Heart right ventricle (tissue), 16 donors: ENCODE measurements around the gene NUDCD2. TPM values are rescaled to one million over a fixed set of nuclear protein-coding genes. Genes with fewer than 3 reads are reported as not detected.
"Not testable (repeated sequence)": the region's sequence is repeated elsewhere in the genome, so short reads cannot be mapped to it uniquely, and the experiment has no call there.

ENCODE experiments used
- ATAC-seq, 8 donors: fragments of 200-7000 bp; cut with Tn5 transposase; one replicate each; pipeline ENCODE4 v1.9.1; 2020; ENCODE audit warnings: mild to moderate bottlenecking in 8 of 8, moderate library complexity in 8 of 8, moderate number of reproducible peaks in 1 of 8
- DNase-seq, 2 donors: peaks; one replicate each; pipeline ENCODE4 v3.0.0-alpha.2; 2020
- H3K27ac ChIP-seq, 10 donors: fragments of 200-600 bp; sonication (generic) in 2 of 10; one replicate each; pipeline versions ENCODE4 v1.5.0 to v1.8.0; 2020 to 2022; ENCODE audit warnings: mild to moderate bottlenecking in 3 of 10
- H3K27me3 ChIP-seq, 7 donors: fragments of 200-600 bp; one replicate each; pipeline ENCODE4 v1.8.0; 2021 to 2022; ENCODE audit warnings: mild to moderate bottlenecking in 2 of 7
- H3K36me3 ChIP-seq, 9 donors: fragments of 200-600 bp; sonication (generic) in 1 of 9; one replicate each; pipeline versions ENCODE4 v1.5.0 to v1.8.0; 2020 to 2022; ENCODE audit warnings: mild to moderate bottlenecking in 2 of 9
- H3K4me1 ChIP-seq, 9 donors: fragments of 200-600 bp; sonication (generic) in 1 of 9; one replicate each; pipeline versions ENCODE4 v1.5.0 to v1.8.0; 2020 to 2022; ENCODE audit warnings: mild to moderate bottlenecking in 4 of 9
- H3K4me3 ChIP-seq, 10 donors: fragments of 200-600 bp; sonication (generic) in 2 of 10; one replicate each; pipeline versions ENCODE4 v1.5.0 to v1.8.0; 2020 to 2022; ENCODE audit warnings: mild to moderate bottlenecking in 7 of 10, moderate library complexity in 2 of 10
- H3K9me3 ChIP-seq, 11 donors: fragments of 200-600 bp in 10 of 11; sonication (generic) in 2 of 11; one replicate each; pipeline versions ENCODE4 v1.5.0 to v1.8.0; 2013 to 2022; ENCODE audit warnings: mild to moderate bottlenecking in 2 of 11, control low read depth in 1 of 11, moderate library complexity in 1 of 11
- WGBS, 2 donors: extraction: QIAGEN DNeasy Blood & Tissue Kit; methylation state at CpG; one replicate each; pipeline ENCODE4 v1.1.7; 2013; ENCODE audit warnings: inconsistent platforms in 1 of 2; 5-methylcytosine and 5-hydroxymethylcytosine counted together
- intact Hi-C, 10 donors: fragments of 100-400 bp; cut with DNase I; formaldehyde crosslinking; loops; one replicate each; pipeline versions ENCODE4 v1.11.1 to v1.14.2; 2022
- polyA plus RNA-seq, 2 donors: library from polyadenylated mRNA; stranded (reverse); fragments of 200-250 nt; gene quantifications; one replicate each; pipeline ENCODE4 v1.2.3, GENCODE V29; 2013
- total RNA-seq, 10 donors: library from RNA; stranded (reverse); fragmentation: NEBNext Ultra II Directional in 3 of 10; extraction: Animal tissue kit (Norgen Biotek cat#: 25700) in 3 of 10; gene quantifications; one replicate each; pipeline versions ENCODE4 v1.2.1 to v1.2.4, GENCODE V29; 2021 to 2023
- TF ChIP-seq, protein P1 (sequence below), 9 donors: fragments of 200-600 bp; sonication (generic) in 2 of 9; IDR thresholded peaks; one replicate each; pipeline versions ENCODE4 v1.5.0 to v1.8.0; 2021 to 2022; ENCODE audit warnings: antibody characterized with exemption in 9 of 9, mild to moderate bottlenecking in 5 of 9, moderate library complexity in 1 of 9
- donor health status: Arrhythmogenic right ventricular cardiomyopathy.
- donor health status: ischemic (EF 13 %, LVEDD 7.1; RV severe dilation, severe dysfunction).
- donor health status: healthy with polysubstance abuse.
- donor health status: DM: no; HTN: yes; CAD: no.
- donor health status: DM: no; HTN: no; CAD: no.
- donor health status: ischemic (EF 25% LVEDD 6.9; RV normal size, moderate dysfunction).
- donor health status: ischemic (EF 25% LVEDD 5.7; RV mildly dilated, moderate dysfunction).
- donor health status: healthy.
- donor health status: DM: yes; HTN: yes; CAD: no.
- donor health status: Ischemic cardiomyopathy.
- donor health status: ischemic (EF 35%, LVEDD 5.7; RV mildly dilated, moderate dysfunction).
- donor health status: nonischemic (EF 11% LVEDD 7.7; RV severe dilation, severe dysfunction).
- donor health status: DM: yes; HTN: yes; CAD: no.
- donor health status: PGD.
- donor health status: ischemic (EF 29% LVEDD 5.4; RV normal size, mild dysfunction).
- donor health status: nonischemic (EF 23%, LVEDD 6.1; RV moderate dilation, normal function).

The NUDCD2 gene
- total and polyA plus RNA-seq, 12 donors = 4.0 to 17.1 (median 12.1) TPM

DNA sequence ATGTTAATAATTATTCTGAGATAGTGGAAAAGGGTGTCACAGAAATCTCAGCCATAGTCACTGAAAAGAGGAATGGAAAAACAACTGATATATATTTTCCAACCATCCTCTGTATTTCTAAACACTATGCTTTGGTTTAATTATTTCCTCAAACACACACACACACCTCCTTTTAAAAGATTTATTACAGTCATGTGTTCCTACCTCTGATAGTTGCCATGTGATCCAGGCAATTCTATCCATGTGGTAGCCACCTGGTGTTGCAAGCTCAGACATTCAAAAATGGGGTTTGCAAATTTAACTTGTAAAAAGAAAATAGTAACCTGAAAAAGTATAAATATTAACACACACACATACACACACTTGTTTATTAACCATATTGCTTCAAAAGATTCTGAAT lies 62.5 kb downstream of the NUDCD2 start:
- no peak for DNase-seq
- TF ChIP-seq, protein P1, sequence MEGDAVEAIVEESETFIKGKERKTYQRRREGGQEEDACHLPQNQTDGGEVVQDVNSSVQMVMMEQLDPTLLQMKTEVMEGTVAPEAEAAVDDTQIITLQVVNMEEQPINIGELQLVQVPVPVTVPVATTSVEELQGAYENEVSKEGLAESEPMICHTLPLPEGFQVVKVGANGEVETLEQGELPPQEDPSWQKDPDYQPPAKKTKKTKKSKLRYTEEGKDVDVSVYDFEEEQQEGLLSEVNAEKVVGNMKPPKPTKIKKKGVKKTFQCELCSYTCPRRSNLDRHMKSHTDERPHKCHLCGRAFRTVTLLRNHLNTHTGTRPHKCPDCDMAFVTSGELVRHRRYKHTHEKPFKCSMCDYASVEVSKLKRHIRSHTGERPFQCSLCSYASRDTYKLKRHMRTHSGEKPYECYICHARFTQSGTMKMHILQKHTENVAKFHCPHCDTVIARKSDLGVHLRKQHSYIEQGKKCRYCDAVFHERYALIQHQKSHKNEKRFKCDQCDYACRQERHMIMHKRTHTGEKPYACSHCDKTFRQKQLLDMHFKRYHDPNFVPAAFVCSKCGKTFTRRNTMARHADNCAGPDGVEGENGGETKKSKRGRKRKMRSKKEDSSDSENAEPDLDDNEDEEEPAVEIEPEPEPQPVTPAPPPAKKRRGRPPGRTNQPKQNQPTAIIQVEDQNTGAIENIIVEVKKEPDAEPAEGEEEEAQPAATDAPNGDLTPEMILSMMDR (IDR thresholded peaks at IDR 0.05) = no peak
- Histone ChIP-seq H3K36me3 (no peaks in the 10 kb centered on the region), H3K27ac (no peak overlapping the region), H3K4me1 (no peaks in the 10 kb centered on the region), H3K27me3 (peaks cover 0 to 5% (median 0%) of the 10 kb centered on the region in 7 donors), H3K9me3 (peaks cover 0 to 11% (median 0%) of the 10 kb centered on the region in 11 donors), H3K4me3 (no peak overlapping the region)
- intact Hi-C loops = no loop called here
- ATAC-seq = no peak

- H3K4me3 ChIP-seq, intact Hi-C loops, ATAC-seq, H3K27me3 ChIP-seq, H3K4me1 ChIP-seq, H3K27ac ChIP-seq, H3K36me3 ChIP-seq, DNase-seq: not testable (repeated sequence)
- H3K9me3 ChIP-seq = peaks cover 0 to 11% (median 0%) of the 10 kb centered on the region in 11 donors
- WGBS, 2 donors = 90 to 91% methylated on average over 9 of the region's 9 CpGs
These were observed 63.0 kb downstream of the NUDCD2 start for GRCh38 chr5:163396818-163397340.

Other genes with a start within 250 kb of the NUDCD2 start
- 100 to 1,000 TPM in 2 of 10 donors, 10 to 100 TPM in 8; 47.1 to 137 (median 70.4) TPM for gene CCNG1, start 22.5 kb downstream of the NUDCD2 start, total RNA-seq
- 10 to 100 TPM; 37.0 to 57.8 TPM for gene CCNG1, start 22.5 kb downstream of the NUDCD2 start, polyA plus RNA-seq
- 1 to 10 TPM in 4 of 10 donors, under 1 TPM in 6; 0.10 to 4.0 (median 0.47) TPM for gene HMMR, start 530 bp upstream of the NUDCD2 start, total RNA-seq
- under 1 TPM; 0.20 to 0.59 TPM for gene HMMR, start 530 bp upstream of the NUDCD2 start, polyA plus RNA-seq
- gene MAT2B, start 45.5 kb upstream of the NUDCD2 start, total RNA-seq = 10 to 100 TPM; 48.4 to 63.2 (median 56.9) TPM
- 10 to 100 TPM; 22.9 to 34.6 TPM for gene MAT2B, start 45.5 kb upstream of the NUDCD2 start, polyA plus RNA-seq